CD4-positive, alpha-beta T cell treated with Interleukin-4 for 4 hours (primary cell): ENCODE measurements around the gene DAB2.
"Not testable (repeated sequence)": the region's sequence is repeated elsewhere in the genome, so short reads cannot be mapped to it uniquely, and the experiment has no call there.

ENCODE experiments used
- DNase-seq: peaks from one replicate; pipeline ENCODE4 v3.0.0-alpha.2; 2020

The DAB2 gene

DNA sequence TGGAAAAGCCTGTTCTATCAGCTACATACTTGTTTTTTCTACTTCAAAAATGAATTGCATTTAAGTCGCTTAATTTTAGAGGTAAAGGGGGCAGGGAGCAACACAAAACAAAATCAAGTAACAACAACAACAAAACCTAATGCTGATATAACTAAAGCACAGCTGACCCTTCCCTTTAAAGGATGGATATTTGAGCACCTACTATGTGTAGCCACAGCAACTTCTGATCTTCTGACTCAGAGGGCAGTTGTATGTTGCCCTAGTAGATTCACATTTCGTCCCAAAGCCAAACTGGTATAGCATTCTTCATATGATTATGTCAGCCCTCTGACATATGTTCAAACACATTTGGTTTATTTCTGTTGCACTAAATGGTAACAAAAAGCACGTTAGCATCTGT is 6.8 kb downstream of the DAB2 start:
- no peak for DNase-seq

GRCh38 chr5:39415201-39415600 is 9.6 kb downstream of the DAB2 start:
- DNase-seq: no peak

- DNase-seq: no peak
Observed at GRCh38 chr5:39414426-39414825, 10.4 kb downstream of the DAB2 start.

DNA sequence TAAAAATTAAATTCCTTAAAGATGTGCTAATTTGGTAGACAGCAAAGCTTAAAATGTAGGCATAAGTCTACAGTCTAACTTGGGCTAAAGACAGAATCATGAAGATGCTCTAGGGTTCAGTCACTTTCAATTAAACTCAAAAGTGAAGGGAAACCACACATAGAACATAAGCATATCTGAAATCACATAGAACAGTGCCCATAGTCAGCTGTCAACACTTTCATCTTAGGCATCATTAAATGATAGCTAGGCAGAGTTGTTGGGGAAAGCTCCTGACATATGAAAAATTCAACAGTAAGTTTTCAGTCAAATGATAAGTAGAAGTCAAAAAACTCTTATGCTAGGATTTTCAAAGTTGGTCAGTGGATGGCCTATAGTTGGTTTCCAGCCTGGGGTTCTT is 11.0 kb downstream of the DAB2 start:
- DNase-seq: no peak

- DNase-seq: no peak
Observed at GRCh38 chr5:39412721-39413394, 11.9 kb downstream of the DAB2 start.

GRCh38 chr5:39411985-39412384 is 12.8 kb downstream of the DAB2 start:
- no peak for DNase-seq

DNA sequence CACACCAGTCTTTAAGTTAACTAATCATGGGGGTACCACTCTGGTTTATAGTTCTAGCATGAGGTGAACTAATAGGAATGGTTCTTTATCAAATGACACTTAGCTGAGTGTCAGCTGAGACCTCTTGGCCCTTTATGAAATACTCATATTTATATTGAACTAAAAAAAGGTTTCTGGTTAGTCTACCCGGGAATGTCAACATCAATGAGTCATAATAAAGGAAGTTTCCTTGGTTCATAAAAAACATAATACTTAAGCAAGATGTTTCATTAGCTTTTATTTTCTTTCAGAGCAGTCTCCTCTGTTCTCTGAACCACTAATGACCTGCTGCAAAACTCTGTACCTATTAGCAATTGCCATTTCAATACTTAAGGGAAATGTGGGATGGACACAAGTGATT is 13.7 kb downstream of the DAB2 start:
- DNase-seq: no peak

DNA sequence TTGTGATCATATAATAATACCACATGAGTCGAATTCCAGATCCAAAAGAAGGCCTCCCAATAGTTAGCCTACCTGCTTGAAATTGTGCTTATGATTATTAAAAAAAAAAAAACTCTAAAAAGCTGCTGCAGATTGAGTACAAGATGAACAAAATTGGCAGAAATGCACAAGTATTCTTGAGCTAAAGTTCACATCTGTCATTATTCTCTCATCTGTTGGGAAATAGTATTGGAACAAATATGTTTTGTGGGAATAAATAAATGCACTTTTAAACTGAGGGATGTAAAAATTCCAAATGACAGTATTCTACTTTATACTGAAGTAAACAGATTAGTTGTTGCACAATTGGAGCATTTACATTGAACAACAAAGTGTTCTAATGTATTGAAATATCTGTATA is 15.7 kb downstream of the DAB2 start:
- DNase-seq: no peak

GRCh38 chr5:39405083-39405843 is 19.5 kb downstream of the DAB2 start:
- no peak for DNase-seq

DNA sequence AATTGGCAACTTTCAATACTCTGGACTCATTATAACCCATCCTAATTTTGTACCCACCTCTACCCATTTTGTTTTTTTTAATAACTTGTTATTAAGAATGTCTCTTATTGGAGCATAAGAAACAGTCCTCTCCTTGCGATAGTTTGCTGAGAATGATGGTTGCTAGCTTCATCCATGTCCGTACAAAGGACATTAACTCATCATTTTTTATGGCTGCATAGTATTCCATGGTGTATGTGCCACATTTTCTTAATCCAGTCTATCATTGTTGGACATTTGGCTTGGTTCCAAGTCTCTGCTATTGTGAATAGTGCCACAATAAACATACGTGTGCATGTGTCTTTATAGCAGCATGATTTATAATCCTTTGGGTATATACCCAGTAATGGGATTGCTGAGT is 21.0 kb downstream of the DAB2 start:
- not testable (repeated sequence) for DNase-seq

GRCh38 chr5:39402140-39402539 is 22.6 kb downstream of the DAB2 start:
- DNase-seq: not testable (repeated sequence)

GRCh38 chr5:39400713-39401578 is 23.8 kb downstream of the DAB2 start:
- DNase-seq: no peak

DNA sequence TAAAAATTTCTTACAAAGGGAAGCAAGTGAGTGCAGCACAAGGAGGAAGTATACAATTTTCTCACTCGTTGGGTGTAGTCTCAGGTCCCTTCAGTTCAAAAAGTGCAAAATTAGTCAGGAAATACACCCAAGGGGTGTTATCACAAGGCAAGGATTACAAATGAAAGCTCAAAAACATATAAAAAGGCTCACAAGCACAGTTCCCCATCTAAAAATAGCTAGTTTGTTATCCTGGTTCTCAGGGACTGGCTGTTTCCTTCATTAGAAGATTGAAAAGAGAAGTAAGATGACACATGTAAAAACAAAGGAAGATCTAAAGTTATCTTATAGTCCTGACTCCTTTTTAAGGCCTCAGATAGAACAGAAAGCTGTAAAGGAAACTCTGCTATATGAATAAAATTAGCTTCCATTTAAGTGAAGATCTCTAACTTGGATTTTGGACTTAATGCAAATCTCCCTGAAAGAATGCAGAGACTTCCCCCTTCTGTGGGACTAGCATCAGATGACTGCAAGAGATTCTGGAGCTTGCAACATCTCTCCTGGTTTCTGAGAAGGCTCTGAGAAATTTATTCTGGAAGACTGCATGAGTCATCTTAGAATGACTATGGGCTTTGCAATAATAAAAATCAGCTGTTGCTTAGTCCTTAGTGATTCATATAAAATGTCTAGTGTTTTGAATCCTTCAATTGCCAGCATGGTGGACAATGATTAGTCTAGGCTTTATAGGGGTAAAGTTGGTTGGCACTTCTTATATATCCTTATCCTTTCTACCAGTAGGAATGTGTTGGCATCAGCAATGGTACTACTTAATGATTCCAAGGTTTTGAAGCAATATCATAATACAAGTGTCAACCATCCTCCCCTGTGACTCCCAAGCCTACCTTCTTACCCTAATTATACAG is 25.4 kb downstream of the DAB2 start:
- DNase-seq: peak; percentile 12

DNA sequence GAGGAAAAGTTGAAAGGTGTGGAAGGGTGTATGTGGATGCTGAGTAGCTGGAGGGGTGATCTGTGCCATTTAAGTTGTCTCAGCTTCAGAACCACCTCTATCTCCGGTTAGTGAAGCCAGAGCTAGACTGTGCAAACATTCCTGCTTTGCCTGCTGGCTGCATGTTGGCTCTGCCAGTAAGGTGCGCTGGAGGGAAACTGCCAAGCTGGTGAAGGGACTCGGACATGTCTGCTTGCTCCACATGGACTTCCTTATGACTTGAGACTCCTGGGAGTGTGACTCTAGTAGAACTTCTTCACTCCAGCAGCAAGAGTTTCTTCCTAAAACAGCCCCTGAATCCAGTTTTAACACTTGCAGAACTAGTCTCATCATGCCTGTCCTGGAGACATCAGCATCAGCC is 27.9 kb downstream of the DAB2 start:
- no peak for DNase-seq

GRCh38 chr5:39395521-39395920 is 29.3 kb downstream of the DAB2 start:
- DNase-seq: no peak

GRCh38 chr5:39394946-39395345 is 29.8 kb downstream of the DAB2 start:
- DNase-seq: no peak

- DNase-seq: no peak
Observed at GRCh38 chr5:39390945-39391344, 33.8 kb downstream of the DAB2 start.

DNA sequence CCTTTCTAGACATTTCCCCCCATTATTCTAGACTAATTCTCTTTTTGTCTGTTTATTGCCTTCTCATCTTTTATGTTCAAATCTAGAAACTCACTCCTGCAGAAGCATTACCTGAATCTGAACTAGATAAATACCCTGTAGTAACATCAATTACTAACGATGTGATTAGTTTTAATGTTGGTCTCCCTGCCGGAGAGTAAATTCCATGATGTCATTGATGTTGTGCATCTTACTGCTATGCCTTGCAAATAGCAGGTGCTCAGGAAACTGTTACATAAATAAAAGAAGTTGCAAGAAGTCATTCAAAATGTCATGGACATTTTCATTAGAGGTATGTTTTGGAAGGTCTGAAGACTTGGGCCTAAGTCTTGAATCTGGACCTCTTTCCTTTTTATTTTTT is 37.5 kb downstream of the DAB2 start:
- DNase-seq: no peak

GRCh38 chr5:39384271-39384670 is 40.5 kb downstream of the DAB2 start:
- DNase-seq: no peak

- DNase-seq: no peak
Observed at GRCh38 chr5:39381376-39381775, 43.4 kb downstream of the DAB2 start.

- DNase-seq: no peak
Observed at GRCh38 chr5:39379693-39380092, 45.1 kb downstream of the DAB2 start.

DNA sequence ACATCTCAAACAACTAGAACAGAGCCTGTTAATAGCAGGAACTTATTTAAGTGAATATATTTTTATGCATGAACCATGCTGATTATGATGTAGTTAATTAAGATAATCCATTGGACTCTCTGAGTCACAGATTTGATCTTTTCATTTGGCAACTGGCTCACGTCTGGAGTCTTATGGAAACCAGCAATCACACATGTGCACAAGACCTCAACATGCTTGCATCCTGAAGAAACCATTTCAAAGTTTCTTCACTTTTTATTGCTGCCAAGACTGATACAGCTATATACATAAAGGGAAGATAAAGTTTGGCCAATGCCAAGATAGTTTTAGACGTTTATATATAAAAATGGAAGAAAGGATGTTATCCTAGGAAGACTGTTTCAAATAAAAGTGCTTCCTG is 47.2 kb downstream of the DAB2 start:
- DNase-seq: no peak

DNA sequence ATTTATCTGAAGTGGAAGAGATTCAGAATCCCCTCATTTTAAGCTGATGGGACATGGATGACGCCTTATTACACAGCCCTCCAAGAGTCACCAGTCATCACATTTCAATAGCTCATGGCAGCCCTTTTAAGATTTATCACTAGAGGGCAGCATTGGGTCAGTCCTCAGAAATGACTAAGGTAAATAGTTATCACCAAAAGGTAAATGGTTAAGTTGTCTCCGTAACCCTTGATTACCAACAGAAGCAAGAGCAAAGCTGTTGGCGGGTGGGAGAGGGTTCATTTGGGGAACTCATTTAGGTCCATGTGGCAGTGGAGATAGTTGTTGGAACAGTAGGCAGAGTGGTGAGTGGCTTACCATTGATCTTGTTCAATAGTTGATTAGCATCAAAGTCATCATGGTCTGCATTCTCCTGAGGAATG is 48.5 kb downstream of the DAB2 start:
- DNase-seq: peak; percentile 62
